CD4-positive, CD25-positive, alpha-beta regulatory T cell (primary cell): ENCODE data around the gene PSMC3IP. TPM values are rescaled to one million over a fixed set of nuclear protein-coding genes. Genes with fewer than 3 reads are reported as not detected.

Experiments
- ATAC-seq, 2 donors: fragments of 150-1000 bp; cut with Tn5 transposase; one replicate each; pipeline ENCODE4 v1.10.0; 2021; ENCODE audit warnings: low read depth in 2 of 2, moderate number of reproducible peaks in 2 of 2, moderate library complexity in 1 of 2
- DNase-seq, 3 donors: peaks; one replicate each; pipeline versions ENCODE4 v3.0.0 to v3.0.0-alpha.2; 2012 to 2022; ENCODE audit warnings: mixed read lengths in 1 of 3
- H3K27ac ChIP-seq: one replicate; pipeline ENCODE4 v1.7.0; 2013; ENCODE audit warnings: mild to moderate bottlenecking, low read length; ENCODE audit not compliant: insufficient read depth, poor library complexity, severe bottlenecking
- H3K27me3 ChIP-seq: one replicate; pipeline ENCODE4 v1.7.0; 2013; ENCODE audit warnings: low read length; ENCODE audit not compliant: control insufficient read depth, insufficient read depth
- H3K36me3 ChIP-seq: one replicate; pipeline ENCODE4 v1.7.0; 2013; ENCODE audit warnings: mild to moderate bottlenecking, low read length, moderate library complexity; ENCODE audit not compliant: control insufficient read depth, insufficient read depth
- H3K4me1 ChIP-seq: 2 replicates; pipeline ENCODE4 v1.7.0; 2013; ENCODE audit warnings: mild to moderate bottlenecking, low read length; ENCODE audit not compliant: insufficient read depth, control insufficient read depth, poor library complexity, severe bottlenecking
- H3K4me3 ChIP-seq: one replicate; pipeline ENCODE4 v1.7.0; 2013; ENCODE audit warnings: low read depth, mild to moderate bottlenecking, low read length, moderate library complexity
- H3K9me3 ChIP-seq, 2 experiments: 1 replicate in 1 of 2; 2 replicates in 1 of 2; pipeline ENCODE4 v1.7.0; 2013; ENCODE audit warnings: low read length in 2 of 2, mild to moderate bottlenecking in 1 of 2, moderate library complexity in 1 of 2; ENCODE audit not compliant: control insufficient read depth in 2 of 2
- H3K27ac Mint-ChIP-seq, 3 donors: one replicate each; pipeline ENCODE4 v1.8.0; 2020 to 2022; ENCODE audit warnings: mild to moderate bottlenecking in 3 of 3, mixed read lengths in 3 of 3, moderate library complexity in 2 of 3
- H3K27me3 Mint-ChIP-seq: one replicate; pipeline ENCODE4 v1.8.0; 2022; ENCODE audit warnings: mild to moderate bottlenecking, mixed read lengths
- H3K36me3 Mint-ChIP-seq: one replicate; pipeline ENCODE4 v1.8.0; 2020; ENCODE audit warnings: mixed read lengths
- H3K4me1 Mint-ChIP-seq, 4 donors: one replicate each; pipeline ENCODE4 v1.8.0; 2020 to 2022; ENCODE audit warnings: mixed read lengths in 4 of 4, mild to moderate bottlenecking in 1 of 4
- H3K4me3 Mint-ChIP-seq, 4 donors: one replicate each; pipeline ENCODE4 v1.8.0; 2020 to 2022; ENCODE audit warnings: mild to moderate bottlenecking in 4 of 4, mixed read lengths in 4 of 4, moderate library complexity in 3 of 4
- H3K9me3 Mint-ChIP-seq, 7 donors: one replicate each; pipeline ENCODE4 v1.8.0; 2020 to 2022; ENCODE audit warnings: mixed read lengths in 7 of 7, mild to moderate bottlenecking in 3 of 7, moderate library complexity in 2 of 7
- polyA plus RNA-seq, 4 donors: library from polyadenylated mRNA; unstranded; fragments of 300-500 nt; fragmentation: Illumina TruSeq; gene quantifications; one replicate each; pipeline ENCODE4 v1.2.3, GENCODE V29; 2021
- total RNA-seq: library from RNA; stranded (reverse); gene quantifications from one replicate; pipeline ENCODE4 v1.2.3, GENCODE V29; 2022

Gene PSMC3IP
- total and polyA plus RNA-seq, 5 donors from 2014 or later, result 0.25 to 2.5 (median 0.55) TPM; not detected in 1

DNA sequence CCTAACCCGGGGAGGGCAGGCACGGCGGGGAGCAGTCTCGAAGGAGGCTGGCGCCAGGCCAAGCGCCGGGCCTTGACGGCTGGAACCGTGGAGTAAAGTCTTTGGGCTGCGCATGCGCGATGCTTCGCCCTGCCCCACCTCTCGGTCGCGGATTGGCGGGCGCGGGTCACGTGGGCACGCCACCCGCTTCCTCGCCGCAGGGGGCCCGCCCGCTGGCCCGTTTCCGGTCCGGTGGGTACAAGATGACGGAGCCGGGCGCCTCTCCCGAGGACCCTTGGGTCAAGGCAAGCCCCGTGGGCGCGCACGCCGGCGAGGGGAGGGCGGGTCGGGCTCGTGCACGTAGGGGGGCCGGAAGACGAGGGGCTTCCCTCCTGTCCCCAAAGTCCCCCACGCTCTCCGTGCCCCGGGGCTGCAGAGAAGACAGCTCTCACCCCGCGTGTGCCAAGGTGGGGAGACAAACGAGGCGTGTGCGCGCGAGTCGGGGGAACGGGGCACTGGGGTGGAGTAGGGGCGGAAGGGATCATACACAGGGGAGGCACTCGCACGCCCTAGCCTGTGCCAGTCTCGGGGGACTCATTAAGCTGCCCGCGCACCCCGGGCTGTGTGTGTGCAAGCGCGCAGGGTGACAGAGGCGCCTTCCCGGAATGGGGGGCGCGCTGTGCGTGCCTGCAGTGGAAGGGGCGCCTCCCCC is 10.5 kb downstream of the PSMC3IP start, which contains the start of gene MLX:
TSS of gene MLX (plus strand) at position 218 of the 691 bp plus-strand sequence. CDS start at position 243, 25 bp downstream.
- Mint-ChIP-seq H3K27ac (peak within 1 kb of the TSS; percentile 94 to 99 (median 98)), H3K36me3 (peaks cover 20% of the 10 kb centered on the region), H3K4me1 (peaks cover 0 to 65% (median 31%) of the 10 kb centered on the region in 4 donors)

DNA sequence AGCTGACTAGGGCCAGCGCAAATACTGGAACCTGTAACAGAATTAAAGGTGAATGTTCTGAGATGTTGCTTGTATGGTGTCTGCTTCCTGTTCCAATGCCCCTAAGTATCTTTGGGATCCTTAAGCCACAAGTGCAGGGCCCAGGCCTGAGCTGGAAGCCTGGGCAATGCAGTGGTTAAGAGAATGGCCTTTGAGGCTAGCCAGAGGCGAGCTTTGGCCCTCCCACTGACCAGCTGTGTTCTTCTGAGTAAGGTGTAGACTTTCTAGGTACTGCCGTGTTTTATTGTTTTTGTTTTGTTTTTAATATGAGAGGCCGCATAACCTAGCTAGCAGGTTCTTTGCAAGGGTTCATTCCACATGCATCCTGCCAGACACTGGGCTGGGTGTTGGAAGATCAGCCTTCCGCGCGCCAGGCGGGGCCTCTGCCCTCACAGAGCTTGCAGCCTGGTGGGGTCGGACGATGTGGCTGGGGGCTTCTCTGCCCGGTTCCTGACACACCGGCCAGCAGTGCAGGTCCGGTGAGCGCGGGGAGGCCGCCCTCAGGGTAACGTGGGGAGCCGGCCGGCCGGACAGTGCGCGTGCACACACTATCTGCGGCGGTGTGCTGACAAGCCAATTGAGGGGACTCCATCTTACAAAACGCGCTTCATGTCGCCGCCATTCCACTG is 11.2 kb downstream of the PSMC3IP start:
- H3K27me3 ChIP-seq, result no peaks in the 10 kb centered on the region
- peaks cover 44% of the 10 kb centered on the region for H3K36me3 ChIP-seq
- H3K4me3 ChIP-seq, result peak overlapping the region; percentile 7
- peak overlapping the region; percentile 89 for H3K27ac ChIP-seq
- H3K27ac Mint-ChIP-seq, result peak overlapping the region; percentile 94 to 99 (median 98)
- H3K9me3 Mint-ChIP-seq, result peaks cover 0 to 2% (median 0%) of the 10 kb centered on the region in 7 donors
- no peaks in the 10 kb centered on the region for H3K27me3 Mint-ChIP-seq
- H3K4me1 Mint-ChIP-seq, result peaks cover 0 to 71% (median 35%) of the 10 kb centered on the region in 4 donors
- DNase-seq (no peak), ATAC-seq (no peak)
- peak overlapping the region; percentile 95 to 97 (median 96) for H3K4me3 Mint-ChIP-seq
- peaks cover 56% of the 10 kb centered on the region for H3K4me1 ChIP-seq
- H3K9me3 ChIP-seq, result no peaks in the 10 kb centered on the region
- H3K36me3 Mint-ChIP-seq, result peaks cover 16% of the 10 kb centered on the region

More for the DNA sequence above, 10.5 kb downstream of the PSMC3IP start, which contains the start of gene MLX:
- peak; percentile 90 to 95 (median 91) for DNase-seq
- Histone ChIP-seq H3K4me1 (peaks cover 51% of the 10 kb centered on the region), H3K9me3 (no peaks in the 10 kb centered on the region), H3K36me3 (peaks cover 51% of the 10 kb centered on the region), H3K27ac (peak within 1 kb of the TSS; percentile 89), H3K27me3 (no peaks in the 10 kb centered on the region), H3K4me3 (peak within 1 kb of the TSS; percentile 89)
- Mint-ChIP-seq H3K27me3 (no peaks in the 10 kb centered on the region), H3K4me3 (peak within 1 kb of the TSS; percentile 95 to 97 (median 96)), H3K9me3 (peaks cover 0 to 2% (median 0%) of the 10 kb centered on the region in 7 donors)
- ATAC-seq, result peak; percentile 73 to 75

DNA sequence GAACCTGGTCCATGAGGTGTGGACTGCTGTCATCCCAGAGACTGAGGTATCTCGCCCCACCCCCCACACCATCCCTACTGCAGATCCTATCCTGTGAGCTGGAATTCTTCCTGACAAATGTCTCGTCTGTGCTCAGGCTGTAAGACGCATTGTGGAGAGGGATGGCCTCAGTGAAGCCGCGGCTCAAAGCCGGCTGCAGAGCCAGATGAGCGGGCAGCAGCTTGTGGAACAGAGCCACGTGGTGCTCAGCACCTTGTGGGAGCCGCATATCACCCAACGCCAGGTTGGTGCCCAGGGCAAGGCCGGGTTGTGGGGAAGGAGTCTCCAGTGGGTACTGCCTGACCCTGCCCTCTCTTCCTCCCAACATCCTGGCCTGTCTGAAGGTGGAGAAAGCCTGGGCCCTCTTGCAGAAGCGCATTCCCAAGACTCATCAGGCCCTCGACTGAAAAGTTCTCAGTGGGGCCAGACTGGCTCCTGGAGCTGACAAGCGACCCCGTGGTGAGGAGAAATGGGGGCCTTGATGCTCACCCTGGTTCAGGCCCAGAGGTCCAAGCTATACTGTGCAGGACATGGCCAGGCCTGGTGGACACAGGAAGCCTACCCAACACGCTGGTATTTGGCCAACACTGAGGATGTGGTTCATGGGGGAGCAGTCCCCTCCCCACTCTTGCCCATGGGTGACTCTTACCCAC is 11.9 kb downstream of the PSMC3IP start:
- peak overlapping the region; percentile 14 to 98 (median 94) for H3K27ac Mint-ChIP-seq
- H3K9me3 Mint-ChIP-seq, result peaks cover 0 to 2% (median 0%) of the 10 kb centered on the region in 7 donors
- DNase-seq (no peak), ATAC-seq (no peak)
- no peaks in the 10 kb centered on the region for H3K9me3 ChIP-seq
- H3K4me1 ChIP-seq, result peaks cover 56% of the 10 kb centered on the region
- peaks cover 38% of the 10 kb centered on the region for H3K36me3 ChIP-seq
- H3K27me3 ChIP-seq, result no peaks in the 10 kb centered on the region
- peaks cover 9% of the 10 kb centered on the region for H3K36me3 Mint-ChIP-seq
- peak overlapping the region; percentile 89 for H3K27ac ChIP-seq
- peak overlapping the region; percentile 95 to 97 (median 96) for H3K4me3 Mint-ChIP-seq
- no peaks in the 10 kb centered on the region for H3K27me3 Mint-ChIP-seq
- peaks cover 1 to 70% (median 33%) of the 10 kb centered on the region in 4 donors for H3K4me1 Mint-ChIP-seq
- H3K4me3 ChIP-seq, result peak overlapping the region; percentile 7

DNA sequence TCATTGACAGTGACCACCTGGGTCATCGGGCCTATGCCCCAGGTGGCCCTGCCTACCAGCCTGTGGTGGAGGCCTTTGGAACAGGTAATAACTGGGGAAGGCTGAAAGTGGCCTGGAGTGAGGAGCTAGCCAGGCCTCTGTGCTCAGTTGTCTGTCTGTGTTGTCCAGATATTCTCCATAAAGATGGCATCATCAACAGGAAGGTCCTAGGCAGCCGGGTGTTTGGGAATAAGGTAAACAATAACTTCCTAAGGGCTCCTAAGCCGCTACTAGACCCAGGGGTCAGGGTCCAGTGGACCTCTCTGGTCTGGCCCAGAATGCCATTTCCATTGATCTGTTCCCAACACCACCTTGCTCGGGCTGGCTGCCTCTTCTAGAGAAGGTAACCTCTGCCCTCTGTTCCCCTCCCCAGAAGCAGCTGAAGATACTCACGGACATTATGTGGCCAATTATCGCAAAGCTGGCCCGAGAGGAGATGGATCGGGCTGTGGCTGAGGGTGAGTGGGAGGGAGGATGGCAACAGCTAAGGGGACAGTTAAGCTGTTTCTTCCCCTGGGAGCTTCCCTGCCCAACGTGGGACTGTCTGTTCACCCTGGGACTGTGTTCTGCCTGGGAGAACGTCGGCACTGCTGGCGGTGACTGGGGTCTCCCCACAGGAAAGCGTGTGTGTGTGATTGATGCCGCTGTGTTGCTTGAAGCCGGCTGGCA is 12.6 kb downstream of the PSMC3IP start:
- ATAC-seq (no peak), DNase-seq (no peak)
- peak overlapping the region in 1 of 3 donors; percentile 38 for H3K27ac Mint-ChIP-seq
- peak overlapping the region; percentile 29 to 96 (median 53) for H3K4me3 Mint-ChIP-seq
- Histone ChIP-seq H3K4me3 (no peak overlapping the region), H3K9me3 (no peaks in the 10 kb centered on the region), H3K27ac (no peak overlapping the region), H3K36me3 (peaks cover 31% of the 10 kb centered on the region), H3K27me3 (no peaks in the 10 kb centered on the region), H3K4me1 (peaks cover 56% of the 10 kb centered on the region)
- H3K9me3 Mint-ChIP-seq, result peaks cover 0 to 2% (median 0%) of the 10 kb centered on the region in 7 donors
- H3K27me3 Mint-ChIP-seq, result no peaks in the 10 kb centered on the region
- peaks cover 9% of the 10 kb centered on the region for H3K36me3 Mint-ChIP-seq
- H3K4me1 Mint-ChIP-seq, result peaks cover 4 to 70% (median 33%) of the 10 kb centered on the region in 4 donors

GRCh38 chr17:42563950-42564349 is 13.6 kb downstream of the PSMC3IP start:
- Histone ChIP-seq H3K36me3 (peaks cover 21% of the 10 kb centered on the region), H3K4me3 (no peak overlapping the region), H3K27me3 (no peaks in the 10 kb centered on the region), H3K4me1 (peaks cover 53% of the 10 kb centered on the region), H3K9me3 (no peaks in the 10 kb centered on the region), H3K27ac (no peak overlapping the region)
- Mint-ChIP-seq H3K27me3 (no peaks in the 10 kb centered on the region), H3K4me1 (peaks cover 4 to 59% (median 28%) of the 10 kb centered on the region in 4 donors), H3K36me3 (no peaks in the 10 kb centered on the region), H3K27ac (peak overlapping the region in 1 of 3 donors; percentile 91), H3K4me3 (peak overlapping the region; percentile 83 to 93 (median 91)), H3K9me3 (peaks cover 0 to 2% (median 0%) of the 10 kb centered on the region in 7 donors)
- ATAC-seq, result no peak
- DNase-seq, result no peak

GRCh38 chr17:42563543-42563942 is 14.0 kb downstream of the PSMC3IP start:
- H3K4me3 ChIP-seq, result peak overlapping the region; percentile 35
- peak overlapping the region in 1 of 3 donors; percentile 91 for H3K27ac Mint-ChIP-seq
- peak overlapping the region; percentile 83 to 93 (median 91) for H3K4me3 Mint-ChIP-seq
- H3K4me1 ChIP-seq, result peaks cover 49% of the 10 kb centered on the region
- DNase-seq (no peak), ATAC-seq (no peak)
- peaks cover 0 to 2% (median 0%) of the 10 kb centered on the region in 7 donors for H3K9me3 Mint-ChIP-seq
- H3K27me3 ChIP-seq, result no peaks in the 10 kb centered on the region
- H3K36me3 Mint-ChIP-seq, result no peaks in the 10 kb centered on the region
- H3K27ac ChIP-seq, result no peak overlapping the region
- peaks cover 17% of the 10 kb centered on the region for H3K36me3 ChIP-seq
- no peaks in the 10 kb centered on the region for H3K27me3 Mint-ChIP-seq
- no peaks in the 10 kb centered on the region for H3K9me3 ChIP-seq
- peaks cover 4 to 55% (median 24%) of the 10 kb centered on the region in 4 donors for H3K4me1 Mint-ChIP-seq

DNA sequence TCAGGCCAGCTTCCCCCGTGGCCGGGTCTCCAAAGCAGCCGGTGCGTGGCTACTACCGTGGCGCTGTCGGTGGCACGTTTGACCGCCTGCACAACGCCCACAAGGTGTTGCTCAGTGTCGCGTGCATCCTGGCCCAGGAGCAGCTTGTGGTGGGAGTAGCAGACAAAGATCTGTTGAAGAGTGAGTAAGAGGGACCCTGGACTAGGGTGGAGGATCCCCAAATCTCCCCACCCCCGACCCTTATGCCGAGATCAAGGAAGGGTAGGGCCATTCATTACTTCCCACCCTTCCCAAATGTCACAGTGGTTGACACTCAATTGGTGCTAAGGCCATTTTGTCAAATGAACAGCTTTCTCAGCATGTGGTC is 14.4 kb downstream of the PSMC3IP start:
- H3K27ac Mint-ChIP-seq, result peak overlapping the region in 2 of 3 donors; percentile 91 to 97
- peaks cover 45% of the 10 kb centered on the region for H3K4me1 ChIP-seq
- DNase-seq (no peak), ATAC-seq (no peak)
- H3K27me3 Mint-ChIP-seq, result no peaks in the 10 kb centered on the region
- H3K4me1 Mint-ChIP-seq, result peaks cover 4 to 52% (median 22%) of the 10 kb centered on the region in 4 donors
- peaks cover 0 to 2% (median 0%) of the 10 kb centered on the region in 7 donors for H3K9me3 Mint-ChIP-seq
- H3K4me3 ChIP-seq, result peak overlapping the region; percentile 90
- no peak overlapping the region for H3K27ac ChIP-seq
- peak overlapping the region; percentile 89 to 95 (median 93) for H3K4me3 Mint-ChIP-seq
- no peaks in the 10 kb centered on the region for H3K36me3 Mint-ChIP-seq
- no peaks in the 10 kb centered on the region for H3K9me3 ChIP-seq
- H3K27me3 ChIP-seq, result no peaks in the 10 kb centered on the region
- H3K36me3 ChIP-seq, result peaks cover 14% of the 10 kb centered on the region
